ENCODE data around the gene S1PR4. TPM values are rescaled to one million over a fixed set of nuclear protein-coding genes. Genes with fewer than 3 reads are reported as not detected.

Gene S1PR4
- total and polyA plus RNA-seq, 9 of the 15 experiments (the other 6 are each of a cell fraction or from before 2014, with no cell fraction given): 0.27 TPM; not detected in 8

GRCh38 chr19:3185461-3186159, 7.0 kb downstream of the S1PR4 start, which contains the start of gene NCLN (continued):
- TF ChIP-seq THRA (IDR thresholded peaks at IDR 0.05): no peak
- TF ChIP-seq STAT6 (CRISPR knock-in tag; IDR thresholded peaks at IDR 0.05): no peak
- no peak for TF ChIP-seq ZNF217 (CRISPR knock-in tag; IDR thresholded peaks at IDR 0.05)
- no peak for TF ChIP-seq NR0B1 (IDR thresholded peaks at IDR 0.05; ENCODE audit: partially characterized antibody)
- TF ChIP-seq BRCA1 (IDR thresholded peaks at IDR 0.05): no peak
- TF ChIP-seq BRCA1 (CRISPR knock-in tag; IDR thresholded peaks at IDR 0.05): no peak
- peak; percentile 54 for TF ChIP-seq KDM5B (IDR thresholded peaks at IDR 0.05; ENCODE audit: insufficient replicate concordance, low read depth, low read length)
- no peak for TF ChIP-seq CSDE1 (IDR thresholded peaks at IDR 0.05)
- TF ChIP-seq HMBOX1 (IDR thresholded peaks at IDR 0.05): no peak
- TF ChIP-seq STAT5A (IDR thresholded peaks at IDR 0.05; ENCODE audit: borderline replicate concordance, low read length): no peak
- TF ChIP-seq RNF2 (IDR thresholded peaks at IDR 0.05): peak; percentile 61; the same call in 1 of the 2 replicates
- TF ChIP-seq ZNF668 (CRISPR knock-in tag; IDR thresholded peaks at IDR 0.05): no peak
- TF ChIP-seq THRB (CRISPR knock-in tag; conservative IDR thresholded peaks at IDR 0.05): no peak
- TF ChIP-seq ZNF592 (IDR thresholded peaks at IDR 0.05): peak; percentile 83
- peak; percentile 21 to 53; a peak in 1 of 4 replicates for TF ChIP-seq TEAD1 (CRISPR knock-in tag; IDR thresholded peaks at IDR 0.05)
- TF ChIP-seq POLR2B (IDR thresholded peaks at IDR 0.05; ENCODE audit: low read depth, partially characterized antibody): peak; percentile 65

All from K562 (cell line).